GM18505 (cell line): Measurements from ENCODE around the gene POMZP3.
"Not testable (repeated sequence)": the region's sequence is repeated elsewhere in the genome, so short reads cannot be mapped to it uniquely, and the experiment has no call there.

Experiments
- ATAC-seq: cut with Tn5 transposase; IDR thresholded peaks from one replicate; pipeline ENCODE4 v1.9.1; 2021; ENCODE audit not compliant: unreplicated experiment
- POLR2A ChIP-seq: IDR thresholded peaks from 4 replicates; pipeline ENCODE4 v1.6.1; 2011; ENCODE audit warnings: borderline replicate concordance; ENCODE audit not compliant: insufficient read depth, insufficient read length; ENCODE audit errors: extremely low read depth

Gene POMZP3

DNA sequence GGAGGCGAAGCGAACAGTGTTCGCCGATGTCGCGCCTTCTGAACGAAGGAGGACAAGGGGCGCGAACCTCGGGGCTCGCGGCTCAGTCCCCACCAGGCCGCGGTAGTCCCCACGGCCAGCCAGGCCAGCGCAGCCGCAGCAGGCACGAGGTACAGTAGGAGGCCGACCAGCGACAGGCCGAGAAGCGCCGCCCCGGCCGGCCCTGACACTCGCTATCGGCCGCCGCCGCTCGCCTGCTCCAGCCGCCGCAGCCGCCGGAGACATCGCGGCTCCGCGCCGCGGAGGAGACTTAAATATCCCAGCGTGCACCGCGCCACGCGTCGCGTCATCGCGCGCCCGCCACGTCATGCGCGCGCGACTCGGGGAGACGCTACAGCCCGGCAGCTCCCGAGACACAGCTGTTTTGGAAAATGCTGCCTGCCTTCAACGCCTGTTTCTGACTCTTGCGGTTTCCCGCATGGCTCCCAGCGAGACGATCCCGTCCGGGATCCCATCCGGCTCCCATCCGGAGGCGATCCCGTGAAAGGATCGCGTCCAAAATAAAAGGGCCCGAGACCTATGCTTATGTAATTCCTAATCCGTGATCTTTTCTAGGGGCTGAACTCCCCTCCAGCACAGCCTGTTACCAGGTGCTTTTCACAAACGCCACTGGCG, at the start of gene POMZP3:
POMZP3 (minus strand) TSS at position 291 of the 654 bp plus-strand sequence. CDS start 1,215 bp downstream, outside the sequence.
- peak; percentile 88 for ATAC-seq
- TF ChIP-seq POLR2A = peak; percentile 57

DNA sequence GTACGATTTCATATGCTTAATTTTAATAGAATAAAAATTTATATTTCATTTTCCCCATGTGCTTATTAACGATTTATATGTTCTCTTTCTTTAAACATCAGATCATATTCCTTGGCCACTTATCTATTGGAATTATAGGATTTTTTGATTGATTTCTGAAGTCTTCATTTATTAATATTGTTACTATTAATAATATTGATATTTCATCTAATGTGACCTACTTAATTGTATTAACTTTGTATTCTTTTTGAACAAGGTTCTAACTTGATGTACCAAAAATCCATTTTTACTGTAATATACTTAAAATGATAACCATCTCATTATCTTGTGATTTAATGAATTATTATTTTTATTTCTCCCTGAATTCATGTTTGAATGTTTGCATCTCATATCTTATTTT, 48.7 kb upstream of the POMZP3 start:
- ATAC-seq = not testable (repeated sequence)

DNA sequence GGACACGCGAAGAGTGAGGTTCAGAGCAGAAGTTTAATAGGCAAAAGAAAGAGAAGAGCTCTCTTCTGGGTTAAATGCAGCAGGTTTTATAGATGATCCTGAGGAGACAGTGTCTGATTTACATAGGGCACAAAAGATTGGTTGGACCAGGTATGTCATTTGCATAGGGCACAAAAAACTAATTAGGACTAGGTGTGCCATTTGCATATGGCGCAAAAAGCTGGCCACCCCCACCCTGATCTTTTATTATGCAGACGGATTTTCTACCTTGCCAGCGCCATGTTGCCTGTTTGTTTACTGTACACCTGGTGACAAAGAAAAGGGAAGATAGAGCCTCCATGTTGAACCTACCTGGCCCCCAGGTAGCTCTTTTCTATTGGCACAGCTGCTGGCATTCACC, 46.3 kb upstream of the POMZP3 start:
- ATAC-seq = not testable (repeated sequence)

DNA sequence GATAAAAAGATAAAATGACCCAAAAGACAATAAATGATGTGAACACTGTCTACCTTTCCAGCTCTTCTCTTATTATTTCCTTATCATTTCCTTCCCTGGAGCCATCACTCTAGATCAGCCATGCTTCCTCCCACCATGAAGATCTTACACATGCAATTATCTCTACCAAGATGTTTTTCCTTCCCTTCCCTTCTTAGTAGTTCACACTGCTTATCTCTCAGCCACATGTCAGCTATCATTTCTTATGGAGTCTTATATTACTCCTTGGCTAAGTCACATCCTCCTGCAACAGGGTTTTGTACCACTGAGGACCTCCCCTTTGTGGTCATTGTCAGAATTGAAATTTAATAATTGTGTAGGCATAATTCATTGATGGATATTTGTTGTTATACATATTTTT, 32.1 kb upstream of the POMZP3 start:
- ATAC-seq = not testable (repeated sequence)

DNA sequence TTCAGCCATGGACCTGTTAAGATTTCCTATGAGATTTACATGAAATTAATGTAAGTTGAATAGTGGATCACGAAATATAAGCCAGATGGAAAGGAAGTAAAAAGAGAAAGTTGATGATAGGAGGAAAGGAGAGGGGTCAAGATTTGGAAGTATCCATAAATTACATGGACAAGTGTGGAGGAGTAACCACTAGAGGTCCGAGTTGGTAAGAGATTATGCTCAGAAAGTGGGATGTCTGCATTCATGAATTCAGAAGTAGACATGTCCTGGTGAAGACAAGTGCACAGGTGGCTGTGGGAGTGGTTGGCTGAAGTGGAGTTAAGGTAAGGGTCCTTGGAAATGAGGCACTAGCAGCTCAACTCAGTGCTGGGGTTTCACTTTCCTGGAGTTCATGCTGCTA, 29.3 kb upstream of the POMZP3 start:
- ATAC-seq = not testable (repeated sequence)

DNA sequence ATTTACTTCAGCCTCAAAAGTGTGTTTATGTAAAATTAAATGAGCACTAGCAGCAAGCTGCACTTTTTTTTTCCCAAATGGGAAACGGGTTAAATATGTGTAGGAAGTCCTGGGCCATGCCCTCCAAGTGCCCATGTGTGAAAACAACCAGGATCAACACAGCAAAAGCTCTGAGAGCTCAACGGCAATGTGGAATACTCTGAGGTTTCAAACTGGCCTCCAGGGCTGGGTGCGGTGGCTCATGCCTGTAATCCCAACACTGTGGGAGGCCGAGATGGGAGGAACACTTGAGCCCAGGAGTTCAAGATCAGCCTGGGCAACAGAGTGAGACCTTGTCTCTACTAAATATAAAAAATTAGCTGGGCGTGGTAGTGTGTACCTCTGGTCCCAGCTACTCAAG, 15.5 kb upstream of the POMZP3 start:
- not testable (repeated sequence) for ATAC-seq

DNA sequence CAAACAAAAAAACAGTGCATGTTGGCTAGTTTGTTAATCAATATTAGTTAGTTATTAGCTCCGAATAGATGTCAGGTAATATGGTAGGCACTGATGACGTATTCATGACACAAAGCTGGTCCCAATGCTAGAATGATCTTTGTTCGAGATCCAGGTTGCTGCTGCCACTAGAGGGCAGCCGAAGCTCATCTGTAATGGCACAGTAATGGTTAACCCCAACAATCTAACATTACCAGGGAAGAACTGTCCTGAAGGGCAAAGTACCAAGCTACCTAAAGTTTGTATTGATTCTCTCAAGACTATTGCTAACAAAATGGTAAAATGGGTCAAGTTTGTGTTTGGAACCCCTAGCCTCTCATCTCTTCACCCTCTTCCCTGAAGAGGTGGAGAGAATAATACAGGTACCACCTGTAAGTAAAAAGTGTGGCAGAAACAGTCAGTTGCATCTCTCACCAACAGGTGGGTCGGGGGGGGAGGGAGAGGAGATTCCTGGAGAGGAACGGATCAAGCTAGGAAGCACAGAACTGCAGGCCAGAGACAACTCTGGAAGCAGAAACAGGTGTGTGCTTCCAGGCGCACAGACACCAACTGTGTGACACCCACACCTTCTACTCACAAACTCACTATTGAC, 10.1 kb upstream of the POMZP3 start:
- ATAC-seq = peak; percentile 84

DNA sequence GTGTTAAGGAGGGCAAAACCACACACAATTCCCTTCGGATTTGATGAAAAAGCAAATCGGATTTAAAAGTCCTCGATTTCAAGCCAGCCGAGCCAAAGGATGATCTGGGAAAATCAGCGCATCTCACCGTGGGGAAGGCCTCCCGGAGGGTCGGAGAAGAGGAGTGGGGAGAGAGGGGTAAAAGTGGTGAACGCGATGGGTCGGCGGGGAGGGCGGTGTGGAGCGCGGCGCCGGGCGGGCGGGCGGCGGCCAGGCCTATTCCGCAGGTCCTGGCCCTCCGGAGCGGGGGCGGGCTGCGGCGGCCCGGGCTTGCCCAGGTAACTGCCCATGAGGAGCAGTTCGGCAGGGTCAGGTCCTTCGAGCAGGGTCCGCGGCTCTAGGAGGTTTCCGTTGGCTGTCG, 498 bp downstream of the POMZP3 start:
- peak; percentile 41 for ATAC-seq

DNA sequence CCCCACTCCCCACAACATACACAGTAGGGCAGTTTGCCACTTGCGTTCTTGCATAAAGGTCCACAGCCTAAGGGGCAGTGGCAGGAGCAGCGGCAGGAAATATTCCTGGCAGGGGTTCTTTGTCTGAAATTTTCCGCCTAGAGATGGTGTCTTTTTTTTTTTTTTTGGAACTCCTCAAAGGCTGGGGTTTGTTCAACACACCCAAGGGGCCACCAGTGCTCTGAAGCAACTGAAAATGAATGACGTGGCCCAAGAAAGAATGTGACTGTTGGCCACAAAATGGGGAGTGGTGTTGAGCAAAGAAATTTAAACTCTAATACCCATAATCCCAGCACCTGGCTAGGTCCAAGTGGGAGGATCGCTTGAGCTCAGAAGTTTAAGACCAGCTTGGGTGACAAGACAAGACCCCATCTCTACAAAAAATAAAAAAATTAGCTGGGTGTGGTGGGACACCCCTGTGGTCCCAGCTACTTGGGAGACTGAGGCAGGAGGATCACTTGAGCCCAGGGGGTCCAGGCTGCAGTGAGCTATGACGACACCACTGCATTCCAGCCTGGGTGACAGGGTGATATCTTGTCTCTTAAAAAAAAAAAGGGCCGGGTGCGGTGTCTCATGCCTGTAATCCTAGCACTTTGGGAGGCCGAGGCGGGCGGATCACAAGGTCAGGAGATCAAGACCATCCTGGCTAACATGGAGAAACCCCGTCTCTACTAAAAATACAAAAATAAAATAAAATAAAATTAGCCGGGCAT, 7.5 kb downstream of the POMZP3 start:
- not testable (repeated sequence) for ATAC-seq

DNA sequence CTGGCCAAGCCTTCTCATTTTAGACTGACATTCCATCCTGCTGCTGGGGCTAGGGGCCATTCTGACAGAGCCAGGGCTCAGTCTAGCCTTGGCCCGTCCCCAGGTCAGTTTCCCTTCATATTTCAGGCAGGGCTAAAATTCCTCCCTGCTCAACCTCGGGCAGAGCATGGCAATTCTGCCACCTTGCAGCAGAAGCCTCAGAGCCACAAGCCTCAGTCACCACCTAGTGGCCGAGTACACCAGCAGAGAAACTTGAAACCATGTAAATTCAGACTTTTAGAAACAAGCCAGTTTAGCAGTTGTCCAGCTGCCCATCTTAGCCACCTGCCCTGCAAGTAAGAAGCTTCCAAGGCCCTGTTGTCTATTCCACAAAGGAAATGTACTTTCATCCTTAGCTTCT, 13.3 kb downstream of the POMZP3 start:
- ATAC-seq = not testable (repeated sequence)

DNA sequence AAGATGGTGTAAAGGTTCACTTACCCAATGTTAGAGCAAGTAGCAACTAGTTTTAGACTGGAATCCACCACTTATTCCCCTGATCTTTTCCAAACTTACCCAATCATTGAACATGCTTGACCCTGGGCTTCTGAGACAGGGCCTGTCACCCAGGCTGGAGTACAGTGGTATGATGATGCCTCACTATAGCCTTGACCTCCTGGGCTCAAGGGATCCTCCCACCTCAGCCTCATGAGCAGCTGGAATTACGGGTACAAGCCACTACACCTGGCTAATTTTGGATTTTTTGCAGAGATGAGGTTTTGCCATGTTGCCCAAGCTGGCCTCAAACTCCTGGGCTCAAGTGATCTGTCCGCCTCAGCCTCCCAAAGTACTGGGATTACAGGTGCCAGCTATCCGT, 14.8 kb downstream of the POMZP3 start:
- ATAC-seq = not testable (repeated sequence)

DNA sequence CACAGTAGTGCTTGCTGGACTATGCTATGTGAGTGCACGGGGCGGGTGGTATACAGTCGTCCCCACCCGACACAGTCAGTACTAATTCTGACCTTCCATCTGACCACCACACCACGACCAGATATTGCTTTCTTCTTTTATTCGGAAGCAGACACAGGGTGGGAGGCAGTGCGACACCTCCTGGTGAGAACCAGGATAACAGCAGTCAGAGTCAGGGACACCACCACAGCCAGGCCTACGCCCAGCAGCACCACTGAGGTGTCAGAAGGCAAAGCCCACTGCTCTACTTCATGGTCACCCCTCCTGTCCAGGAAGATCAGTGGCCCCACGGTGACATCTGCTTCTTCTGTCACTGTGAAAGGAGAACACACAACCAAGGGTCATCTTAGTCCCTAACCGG, 17.2 kb downstream of the POMZP3 start:
- not testable (repeated sequence) for ATAC-seq

DNA sequence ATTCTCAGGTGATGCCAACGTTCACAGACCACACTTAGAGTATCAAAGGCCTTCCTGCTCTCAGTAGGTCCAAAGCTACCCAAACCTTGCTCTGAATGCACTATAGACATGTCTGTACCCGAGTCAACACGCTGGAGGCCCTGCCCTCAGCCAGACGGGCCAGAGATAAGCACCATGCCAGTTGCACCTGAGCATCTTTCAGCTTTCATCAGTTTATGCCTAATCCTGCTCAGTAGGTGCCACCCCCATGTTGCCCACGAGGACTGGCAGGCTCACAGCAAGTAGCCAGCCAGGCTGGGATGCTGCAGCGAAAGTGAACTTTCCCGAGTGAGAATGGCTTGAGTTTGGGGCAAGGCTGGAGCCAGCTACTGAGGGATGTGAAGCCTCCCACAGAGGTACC, 18.6 kb downstream of the POMZP3 start:
- ATAC-seq = not testable (repeated sequence)

DNA sequence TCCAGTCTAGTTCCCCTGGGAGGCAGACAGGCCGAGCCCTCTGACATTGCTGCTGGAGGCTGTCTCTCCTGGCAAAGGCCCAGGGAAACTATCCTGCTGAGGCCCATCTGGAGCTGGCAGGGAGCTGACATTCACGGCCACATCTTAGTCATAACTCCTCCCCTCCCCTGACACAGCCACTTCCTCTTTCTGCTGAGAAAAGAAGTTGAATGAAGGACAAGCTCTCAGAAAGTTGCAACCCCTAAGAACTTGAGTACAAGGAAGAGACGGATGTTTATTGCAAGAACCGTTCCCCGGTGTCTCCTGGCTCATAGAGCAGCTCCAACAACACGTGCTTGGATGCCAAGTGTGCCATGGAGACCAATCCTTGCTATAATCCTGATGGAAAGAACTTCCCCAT, 21.1 kb downstream of the POMZP3 start:
- peak; percentile 97 for ATAC-seq

DNA sequence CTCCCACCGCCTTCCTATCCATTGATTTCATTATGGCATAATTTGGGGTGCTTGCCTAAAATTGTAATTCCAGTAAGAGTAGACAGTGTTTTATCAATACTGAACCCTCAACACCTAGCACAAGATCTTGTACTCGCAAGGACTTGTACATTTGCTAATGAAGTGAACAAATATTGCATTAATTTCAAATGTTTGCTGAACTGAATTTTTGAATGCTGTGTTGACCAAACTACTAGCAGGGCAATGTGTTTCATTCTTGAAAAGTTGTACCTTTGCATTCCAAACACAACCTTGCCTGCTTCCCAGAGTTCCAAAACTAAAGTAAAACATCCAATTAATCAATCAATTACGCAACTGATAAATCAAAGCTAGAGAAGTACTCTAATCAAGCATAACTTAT, 26.4 kb downstream of the POMZP3 start:
- not testable (repeated sequence) for ATAC-seq

DNA sequence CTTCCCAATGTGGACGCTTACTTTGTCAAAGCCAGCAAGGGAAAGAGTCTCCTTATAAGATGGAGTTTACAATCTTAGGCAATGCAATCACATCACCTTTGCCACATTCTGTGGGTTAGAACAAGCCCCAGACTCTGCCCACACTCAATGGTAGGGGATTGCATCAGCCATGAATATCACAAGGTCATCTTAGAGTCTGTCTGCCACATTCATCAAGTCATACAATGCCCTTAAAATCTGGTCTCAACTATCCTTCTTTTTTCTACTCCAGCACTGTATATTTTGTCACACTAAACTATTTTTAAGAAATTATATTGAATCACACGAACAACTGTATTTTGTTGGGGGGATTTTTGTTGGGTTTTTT, 27.0 kb downstream of the POMZP3 start:
- not testable (repeated sequence) for ATAC-seq

DNA sequence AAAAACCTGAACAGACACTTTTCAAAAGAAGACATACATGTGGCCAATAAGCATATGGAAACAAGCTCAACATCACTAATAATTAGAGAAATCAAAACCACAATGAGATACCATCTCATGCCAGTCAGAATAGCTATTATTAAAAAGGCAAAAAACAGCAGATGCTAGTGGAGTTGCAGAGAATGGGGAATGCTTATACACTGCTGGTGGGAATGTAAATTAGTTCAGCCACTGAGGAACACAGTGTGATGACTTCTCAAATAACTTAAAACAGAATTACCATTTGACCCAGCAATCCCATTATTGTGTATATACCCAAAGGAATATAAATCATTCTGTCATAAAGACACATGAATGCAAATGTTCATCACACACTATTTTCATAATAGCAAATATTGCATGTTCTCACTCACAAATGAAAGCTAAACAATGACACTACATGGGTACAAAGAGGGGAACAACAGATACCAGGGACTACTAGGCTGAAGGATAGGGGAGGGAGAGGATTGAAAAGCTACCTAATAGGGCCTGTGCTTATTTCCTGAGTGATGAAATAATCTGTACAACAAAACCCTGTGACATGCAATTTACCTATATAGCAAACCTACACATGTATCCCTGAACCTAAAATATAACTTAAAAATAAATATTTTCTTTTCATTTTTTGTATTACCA, 28.4 kb downstream of the POMZP3 start:
- not testable (repeated sequence) for ATAC-seq

DNA sequence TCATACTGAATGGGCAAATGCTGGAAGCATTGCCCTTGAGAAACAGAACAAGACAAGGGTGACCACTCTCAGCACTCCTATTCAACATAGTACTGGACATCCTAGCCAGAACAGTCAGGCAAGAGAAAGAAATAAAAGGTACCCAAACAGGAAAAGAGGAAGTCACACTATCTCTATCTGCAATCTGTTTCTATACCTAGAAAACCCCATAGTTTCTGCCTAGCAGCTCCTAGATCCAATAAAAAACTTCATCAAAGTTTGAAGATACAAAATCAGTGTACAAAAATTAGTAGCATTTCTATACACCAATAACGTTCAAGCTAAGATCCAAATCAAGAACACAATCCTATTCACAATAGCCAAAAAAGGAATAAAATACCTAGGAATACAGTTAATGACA, 29.8 kb downstream of the POMZP3 start:
- ATAC-seq = peak; percentile 76

DNA sequence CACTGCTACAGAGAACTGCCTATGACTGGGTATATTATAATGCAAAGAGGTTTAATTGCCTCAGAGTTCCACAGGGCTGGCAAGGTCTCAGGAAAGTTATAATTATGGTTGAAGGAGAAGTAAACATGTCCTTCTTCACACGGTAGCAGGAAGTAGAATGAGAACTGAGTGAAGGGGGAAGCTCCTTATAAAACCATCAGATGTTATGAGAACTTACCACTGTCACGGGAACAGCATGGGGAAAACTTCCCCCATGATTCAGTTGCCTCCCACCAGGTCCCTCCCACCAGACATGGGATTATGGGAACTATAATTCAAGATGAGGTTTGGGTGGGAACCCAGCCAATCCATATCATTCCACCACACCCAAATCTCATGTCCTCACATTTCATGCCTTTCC, 34.4 kb downstream of the POMZP3 start:
- not testable (repeated sequence) for ATAC-seq

DNA sequence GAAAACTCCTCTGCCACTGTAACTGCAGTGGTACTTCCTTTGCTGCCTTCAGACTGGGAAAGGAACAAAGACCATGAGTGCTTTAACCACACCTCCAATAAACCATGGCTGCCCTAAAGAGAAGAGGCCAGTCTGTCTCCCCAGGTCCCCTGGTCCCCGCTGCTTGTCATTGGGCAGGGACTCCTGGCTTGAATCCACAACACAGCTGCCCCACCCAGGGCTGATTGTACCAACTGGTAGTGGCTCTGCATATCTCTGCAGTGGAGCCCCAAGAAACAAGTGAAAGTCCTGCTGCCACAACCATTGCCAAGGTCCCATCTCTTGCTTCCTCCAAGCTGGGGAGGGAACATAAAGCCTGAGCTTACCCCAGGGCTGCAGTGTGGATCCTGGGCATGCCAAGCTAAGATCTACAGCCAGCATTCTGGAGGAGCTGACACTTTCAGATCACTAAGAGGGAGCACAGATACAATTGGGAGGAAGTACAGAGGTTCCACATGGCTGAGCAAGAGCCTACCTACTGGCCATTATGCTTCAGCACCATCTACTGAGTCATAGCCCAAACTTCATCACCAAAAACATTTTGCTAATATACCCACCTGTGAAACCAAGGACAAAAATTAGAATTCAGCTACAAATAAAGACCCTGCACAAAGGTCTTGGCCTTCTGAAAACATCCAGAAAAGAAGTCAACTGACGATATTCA, 35.3 kb downstream of the POMZP3 start:
- ATAC-seq = not testable (repeated sequence)
